Endothelial cell of umbilical vein (primary cell): ENCODE results near the gene ULK1.

Source experiments
- CTCF ChIP-seq, 2 donors: IDR thresholded peaks; 1 replicate in 1 of 2; 2 replicates in 1 of 2; pipeline ENCODE4 v1.5.1; 2011; ENCODE audit warnings: low read length in 2 of 2, mild to moderate bottlenecking in 2 of 2, moderate library complexity in 2 of 2, control low read depth in 1 of 2, inconsistent platforms in 1 of 2, low read depth in 1 of 2; ENCODE audit not compliant: insufficient read depth in 1 of 2; ENCODE audit errors: extremely low read depth in 1 of 2
- EZH2 ChIP-seq: IDR thresholded peaks from 2 replicates; pipeline ENCODE4 v1.6.1; 2012; ENCODE audit warnings: borderline replicate concordance, low read depth, mild to moderate bottlenecking, moderate library complexity, low read length, inconsistent platforms; ENCODE audit not compliant: severe bottlenecking

- TF ChIP-seq CTCF (IDR thresholded peaks at IDR 0.05; ENCODE audit: extremely low read depth in 1 of 2, insufficient read depth in 1 of 2, low read depth in 1 of 2, low read length in 2 of 2): no peak
- TF ChIP-seq EZH2: no peak
These were observed 40.1 kb downstream of the ULK1 start for GRCh38 chr12:131934535-131934934.
